MCF 10A (cell line): ENCODE data around the gene CDH15. TPM values are rescaled to one million over a fixed set of nuclear protein-coding genes. Genes with fewer than 3 reads are reported as not detected.

Source experiments
- BruUV-seq: library from RNA; stranded (reverse); fragments of 400-500 nt; replicated peaks from 2 replicates; lab custom pipeline; 2021; lab: Mats Ljungman, UMichigan
- CTCF ChIA-PET: fragments of 300-600 bp; sonication (Branson Sonifier 250); formaldehyde crosslinking; extraction: SDS; loops from one replicate; lab custom pipeline; 2021; ENCODE audit warnings: antibody characterized with exemption, inconsistent platforms; lab: Yijun Ruan, JAX
- POLR2A ChIA-PET: fragments of 300-600, 350-650 bp; sonication (Branson Sonifier 250); formaldehyde crosslinking; extraction: SDS; loops from one replicate; lab custom pipeline; 2020; ENCODE audit warnings: antibody characterized with exemption, inconsistent platforms; lab: Yijun Ruan, JAX
- DNase-seq: peaks from one replicate; pipeline ENCODE4 v3.0.0-alpha.2; 2018; ENCODE audit not compliant: unreplicated experiment
- H3K27ac Mint-ChIP-seq: one replicate; pipeline ENCODE4 v1.8.0; 2022; ENCODE audit warnings: mild to moderate bottlenecking, low read depth, mixed read lengths; ENCODE audit not compliant: unreplicated experiment
- H3K27me3 Mint-ChIP-seq: one replicate; pipeline ENCODE4 v1.8.0; 2022; ENCODE audit warnings: mixed read lengths; ENCODE audit not compliant: insufficient read depth, unreplicated experiment
- H3K36me3 Mint-ChIP-seq: one replicate; pipeline ENCODE4 v1.8.0; 2022; ENCODE audit warnings: mild to moderate bottlenecking, moderate library complexity, mixed read lengths; ENCODE audit not compliant: insufficient read depth, unreplicated experiment
- H3K4me1 Mint-ChIP-seq: one replicate; pipeline ENCODE4 v1.8.0; 2022; ENCODE audit warnings: mixed read lengths; ENCODE audit not compliant: insufficient read depth, unreplicated experiment
- H3K4me3 Mint-ChIP-seq: one replicate; pipeline ENCODE4 v1.8.0; 2022; ENCODE audit warnings: mild to moderate bottlenecking, moderate library complexity, mixed read lengths; ENCODE audit not compliant: unreplicated experiment
- H3K9me3 Mint-ChIP-seq: one replicate; pipeline ENCODE4 v1.8.0; 2022; ENCODE audit warnings: mixed read lengths; ENCODE audit not compliant: unreplicated experiment
- intact Hi-C: fragments of 100-400 bp; cut with micrococcal nuclease; formaldehyde crosslinking; loops from 2 replicates; pipeline ENCODE4 v1.14.1; 2022
- total RNA-seq: library from RNA; stranded (reverse); gene quantifications from 2 replicates; pipeline ENCODE4 v1.2.3, GENCODE V29; 2022
- TF ChIP-seq, protein P1 (sequence below): fragments of 200-600 bp; IDR thresholded peaks from one replicate; pipeline ENCODE4 v1.8.0; 2022; ENCODE audit warnings: antibody characterized with exemption, mild to moderate bottlenecking; ENCODE audit not compliant: unreplicated experiment

CDH15 gene
- total RNA-seq, 1 experiment from 2014 or later, result not detected

DNA sequence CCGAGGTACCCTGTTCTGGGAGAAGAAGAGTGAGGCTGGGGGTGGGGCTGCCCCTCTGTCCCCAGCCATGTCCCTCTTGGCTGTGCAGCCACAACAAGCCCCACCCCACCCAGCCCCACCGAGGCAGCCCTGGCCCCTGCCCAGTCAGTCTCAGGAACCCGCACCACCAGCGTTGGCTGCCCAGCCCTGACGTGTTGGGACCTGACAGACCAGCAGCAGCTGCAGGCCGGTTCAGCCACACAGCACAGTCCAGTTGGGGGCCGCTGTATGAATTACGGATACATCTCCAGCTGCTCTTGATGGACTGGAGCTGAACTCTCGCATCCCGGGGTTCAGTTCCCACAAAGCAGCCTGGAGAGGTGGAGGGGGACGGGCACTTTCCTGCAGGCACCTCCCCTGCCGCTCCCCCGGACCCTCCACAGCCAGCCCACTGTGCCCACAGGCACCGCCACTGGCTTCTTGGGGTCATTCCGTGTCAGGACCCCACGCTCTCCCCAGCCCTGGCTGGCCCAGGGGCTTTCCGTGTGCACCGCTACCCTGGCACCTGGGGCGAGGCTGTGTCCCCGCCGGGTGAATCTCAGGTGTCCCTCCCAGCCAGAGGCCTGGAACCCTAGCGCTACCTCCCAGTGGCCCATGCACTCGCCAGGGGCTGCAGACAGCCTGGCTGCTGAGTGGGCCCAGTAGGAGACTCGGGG is 7.1 kb downstream of the CDH15 start:
- Mint-ChIP-seq H3K27me3 (no peaks in the 10 kb centered on the region), H3K36me3 (peaks cover 4% of the 10 kb centered on the region), H3K4me3 (no peak overlapping the region), H3K27ac (no peak overlapping the region), H3K4me1 (no peaks in the 10 kb centered on the region), H3K9me3 (no peaks in the 10 kb centered on the region)
- TF ChIP-seq, protein P1, sequence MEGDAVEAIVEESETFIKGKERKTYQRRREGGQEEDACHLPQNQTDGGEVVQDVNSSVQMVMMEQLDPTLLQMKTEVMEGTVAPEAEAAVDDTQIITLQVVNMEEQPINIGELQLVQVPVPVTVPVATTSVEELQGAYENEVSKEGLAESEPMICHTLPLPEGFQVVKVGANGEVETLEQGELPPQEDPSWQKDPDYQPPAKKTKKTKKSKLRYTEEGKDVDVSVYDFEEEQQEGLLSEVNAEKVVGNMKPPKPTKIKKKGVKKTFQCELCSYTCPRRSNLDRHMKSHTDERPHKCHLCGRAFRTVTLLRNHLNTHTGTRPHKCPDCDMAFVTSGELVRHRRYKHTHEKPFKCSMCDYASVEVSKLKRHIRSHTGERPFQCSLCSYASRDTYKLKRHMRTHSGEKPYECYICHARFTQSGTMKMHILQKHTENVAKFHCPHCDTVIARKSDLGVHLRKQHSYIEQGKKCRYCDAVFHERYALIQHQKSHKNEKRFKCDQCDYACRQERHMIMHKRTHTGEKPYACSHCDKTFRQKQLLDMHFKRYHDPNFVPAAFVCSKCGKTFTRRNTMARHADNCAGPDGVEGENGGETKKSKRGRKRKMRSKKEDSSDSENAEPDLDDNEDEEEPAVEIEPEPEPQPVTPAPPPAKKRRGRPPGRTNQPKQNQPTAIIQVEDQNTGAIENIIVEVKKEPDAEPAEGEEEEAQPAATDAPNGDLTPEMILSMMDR, result no peak
- BruUV-seq, result no TSS peak
- CTCF ChIA-PET, result interaction anchor here (1.0 kb wide), 1 partner anchor 37 kb away, joined by 3 read pairs; no protein-coding TSS in a partner anchor
- intact Hi-C loops, result no loop called here
- DNase-seq, result no peak
- POLR2A ChIA-PET, result interaction anchor here (0.6 kb wide), 1 partner anchor 328 kb away, joined by 3 read pairs; no protein-coding TSS in a partner anchor

DNA sequence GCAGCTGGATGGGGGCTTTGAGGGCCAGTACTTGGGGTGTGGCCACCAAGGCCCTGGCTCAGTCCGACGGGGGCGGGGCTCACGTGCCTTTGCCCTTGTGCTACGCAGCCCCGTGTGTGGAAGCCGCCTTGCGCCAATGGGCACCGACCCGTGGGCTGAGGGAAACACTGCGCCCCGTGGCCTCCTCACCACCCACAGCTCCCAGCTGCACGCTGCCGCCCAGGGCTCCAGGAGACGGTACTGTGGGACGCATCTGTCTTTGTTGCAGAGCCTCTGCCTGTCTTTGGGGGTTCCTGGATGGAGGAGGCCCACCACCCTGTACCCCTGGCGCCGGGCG is 7.6 kb downstream of the CDH15 start:
- intact Hi-C loops, result no loop called here
- ChIA-PET CTCF (no interaction called here), POLR2A (no interaction called here)
- DNase-seq, result no peak
- no peak overlapping the region for H3K4me3 Mint-ChIP-seq
- H3K4me1 Mint-ChIP-seq, result no peaks in the 10 kb centered on the region
- peaks cover 4% of the 10 kb centered on the region for H3K36me3 Mint-ChIP-seq
- TF ChIP-seq, protein P1, result no peak
- no peak overlapping the region for H3K27ac Mint-ChIP-seq
- no TSS peak for BruUV-seq
- H3K27me3 Mint-ChIP-seq, result no peaks in the 10 kb centered on the region
- no peaks in the 10 kb centered on the region for H3K9me3 Mint-ChIP-seq

DNA sequence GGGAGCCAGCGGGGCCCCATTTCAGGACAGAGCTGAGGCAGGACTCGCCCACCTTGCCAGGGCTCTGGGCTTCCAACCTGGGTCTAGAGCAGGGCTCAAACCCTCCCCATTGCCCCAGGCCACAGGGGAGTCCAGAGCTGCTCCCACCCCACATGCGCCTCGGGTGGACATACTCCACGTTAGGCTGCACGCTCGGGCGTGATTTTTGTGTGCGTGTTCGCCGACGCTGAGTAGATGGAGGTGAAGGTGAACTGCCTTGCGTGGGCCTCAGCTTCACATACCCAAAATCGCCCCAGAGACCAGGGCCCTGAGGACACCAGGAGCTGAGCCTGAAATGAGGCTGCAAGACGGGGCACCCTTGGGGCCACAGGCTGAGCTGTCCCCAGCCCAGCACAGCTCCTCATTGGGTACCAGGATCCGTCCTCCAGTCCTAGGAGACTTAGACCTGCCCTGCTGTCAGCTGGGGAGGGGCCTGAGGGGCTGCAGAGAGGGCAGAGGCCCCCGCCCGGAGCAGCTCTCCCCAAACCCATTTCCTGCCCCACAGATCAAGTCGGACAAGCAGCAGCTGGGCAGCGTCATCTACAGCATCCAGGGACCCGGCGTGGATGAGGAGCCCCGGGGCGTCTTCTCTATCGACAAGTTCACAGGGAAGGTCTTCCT is 8.2 kb downstream of the CDH15 start:
- Mint-ChIP-seq H3K4me3 (no peak overlapping the region), H3K27ac (no peak overlapping the region), H3K9me3 (no peaks in the 10 kb centered on the region), H3K36me3 (peaks cover 4% of the 10 kb centered on the region), H3K27me3 (no peaks in the 10 kb centered on the region), H3K4me1 (no peaks in the 10 kb centered on the region)
- intact Hi-C loops, result no loop called here
- TF ChIP-seq, protein P1, result no peak
- no TSS peak for BruUV-seq
- DNase-seq, result no peak
- POLR2A ChIA-PET, result no interaction called here
- CTCF ChIA-PET, result interaction anchor here (1.4 kb wide), 1 partner anchor 13 kb away, joined by 8 read pairs; no protein-coding TSS in a partner anchor

DNA sequence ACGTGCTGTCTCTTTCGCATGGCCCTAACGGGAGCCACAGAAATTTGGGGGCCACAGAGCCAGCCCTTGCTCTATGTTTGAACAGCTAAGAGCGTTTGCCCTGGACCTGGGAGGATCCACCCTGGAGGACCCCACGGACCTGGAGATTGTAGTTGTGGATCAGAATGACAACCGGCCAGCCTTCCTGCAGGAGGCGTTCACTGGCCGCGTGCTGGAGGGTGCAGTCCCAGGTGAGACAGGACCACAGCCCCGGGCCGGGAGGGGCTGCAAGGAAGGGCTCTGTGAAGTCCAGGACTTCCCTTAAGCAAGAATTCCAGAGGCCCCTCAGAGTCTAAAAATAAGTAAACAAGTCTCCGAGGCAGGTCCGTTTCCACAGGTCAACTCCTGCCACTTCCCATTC is 11.9 kb downstream of the CDH15 start:
- peaks cover 4% of the 10 kb centered on the region for H3K36me3 Mint-ChIP-seq
- intact Hi-C loops, result no loop called here
- H3K4me1 Mint-ChIP-seq, result no peaks in the 10 kb centered on the region
- CTCF ChIA-PET, result no interaction called here
- no peak overlapping the region for H3K4me3 Mint-ChIP-seq
- BruUV-seq, result no TSS peak
- no peaks in the 10 kb centered on the region for H3K27me3 Mint-ChIP-seq
- no peaks in the 10 kb centered on the region for H3K9me3 Mint-ChIP-seq
- POLR2A ChIA-PET, result no interaction called here
- no peak for DNase-seq
- H3K27ac Mint-ChIP-seq, result no peak overlapping the region
- TF ChIP-seq, protein P1, result no peak
